Skeletal muscle satellite cell (primary cell): ENCODE results near the gene DLL3.

Experiments used
- H3K27me3 ChIP-seq: 2 replicates; pipeline ENCODE4 v1.7.0; 2013; ENCODE audit warnings: low read length; ENCODE audit not compliant: control insufficient read depth, insufficient read depth
- H3K36me3 ChIP-seq: 2 replicates; pipeline ENCODE4 v1.7.0; 2013; ENCODE audit warnings: mild to moderate bottlenecking, control low read depth, low read length; ENCODE audit not compliant: insufficient read depth
- H3K4me1 ChIP-seq: 2 replicates; pipeline ENCODE4 v1.7.0; 2013; ENCODE audit warnings: low read length; ENCODE audit not compliant: control insufficient read depth, insufficient read depth
- H3K4me2 ChIP-seq: 2 replicates; pipeline ENCODE4 v1.7.0; 2013; ENCODE audit warnings: mild to moderate bottlenecking, low read length
- H3K4me3 ChIP-seq: 2 replicates; pipeline ENCODE4 v1.7.0; 2013; ENCODE audit warnings: low read length
- H3K9ac ChIP-seq: 2 replicates; pipeline ENCODE4 v1.7.0; 2013; ENCODE audit warnings: mild to moderate bottlenecking, low read depth, low read length, moderate library complexity
- H3K9me3 ChIP-seq: replicated peaks from 2 replicates; pipeline ENCODE4 v1.7.0; 2013; ENCODE audit warnings: mild to moderate bottlenecking, control low read depth, low read length

The DLL3 gene

DNA sequence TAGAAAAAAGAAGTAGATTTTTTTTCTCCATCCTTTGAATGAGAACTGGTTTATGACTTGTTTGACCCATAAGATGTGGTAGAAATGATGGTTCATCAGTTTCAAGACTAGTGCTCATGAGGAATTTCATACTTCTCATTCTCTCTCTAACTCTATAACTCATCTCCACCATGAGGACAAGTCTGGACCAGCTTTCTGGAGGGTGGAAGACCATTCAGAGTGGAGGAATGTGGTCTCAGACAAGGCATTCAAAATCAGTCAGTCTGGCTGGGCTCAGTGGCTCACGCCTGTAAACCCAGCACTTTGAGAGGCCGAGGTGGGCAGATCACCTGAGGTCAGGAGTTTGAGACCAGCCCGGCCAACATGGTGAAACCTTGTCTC, 44.7 kb downstream of the DLL3 start:
- Histone ChIP-seq H3K9ac (no peak overlapping the region), H3K27me3 (peaks cover 38% of the 10 kb centered on the region), H3K9me3 (no peaks in the 10 kb centered on the region), H3K4me2 (no peak overlapping the region), H3K4me1 (peaks cover 12% of the 10 kb centered on the region), H3K4me3 (no peak overlapping the region), H3K36me3 (no peaks in the 10 kb centered on the region)

DNA sequence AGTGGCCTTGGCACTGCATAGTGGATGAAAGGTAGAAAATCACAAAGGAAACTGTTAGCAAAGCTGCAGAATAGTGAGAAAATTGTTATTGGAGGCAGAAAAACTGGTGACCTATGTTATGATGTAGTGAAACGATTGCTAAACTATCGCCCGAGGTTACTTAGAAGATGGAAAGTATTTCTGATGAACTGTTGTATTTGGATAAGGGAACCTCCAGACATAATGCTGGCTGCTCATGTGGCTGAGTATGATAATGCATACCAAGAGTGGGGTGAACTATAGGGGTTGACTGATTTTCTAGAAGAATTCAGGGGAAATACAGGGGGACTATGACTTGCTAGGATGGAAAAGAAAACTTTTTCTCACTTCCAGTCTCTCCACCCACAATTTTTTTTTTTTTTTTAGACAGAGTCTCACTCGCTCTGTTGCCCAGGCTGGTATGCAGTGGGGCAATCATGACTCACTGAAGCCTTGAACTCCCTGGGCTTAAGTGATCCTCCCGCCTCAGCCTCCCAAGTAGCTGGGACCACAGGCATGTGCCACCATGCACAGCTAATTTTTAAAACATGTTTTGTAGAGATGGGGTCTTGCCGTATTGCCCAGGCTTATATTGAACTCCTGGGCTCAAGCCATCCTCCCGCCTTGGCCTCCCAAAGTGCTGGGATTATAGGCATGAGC, 45.6 kb downstream of the DLL3 start:
- Histone ChIP-seq H3K9ac (no peak overlapping the region), H3K9me3 (no peaks in the 10 kb centered on the region), H3K4me2 (no peak overlapping the region), H3K4me3 (no peak overlapping the region), H3K4me1 (peaks cover 5% of the 10 kb centered on the region), H3K27me3 (peaks cover 40% of the 10 kb centered on the region), H3K36me3 (no peaks in the 10 kb centered on the region)

DNA sequence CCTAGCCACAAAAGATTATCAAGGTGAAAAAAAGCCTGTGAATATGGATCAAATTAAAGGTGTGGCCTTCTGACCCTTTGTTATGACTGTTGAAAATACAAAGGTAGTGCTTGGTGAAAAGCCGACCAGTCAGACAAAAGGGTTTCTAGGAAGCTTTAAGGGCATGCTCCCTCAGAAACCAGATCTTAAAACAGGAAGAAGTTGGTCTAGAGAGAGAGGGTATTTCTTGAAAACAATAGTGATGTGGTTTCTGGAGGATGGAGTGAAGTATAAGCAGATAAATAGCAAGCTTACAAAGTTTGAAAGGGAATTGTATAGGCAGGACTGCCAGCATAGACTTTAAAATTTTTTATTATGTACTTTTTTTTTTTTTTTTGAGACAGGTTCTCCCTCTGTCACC, 46.2 kb downstream of the DLL3 start:
- H3K27me3 ChIP-seq: peaks cover 44% of the 10 kb centered on the region
- no peak overlapping the region for H3K4me2 ChIP-seq
- H3K36me3 ChIP-seq: no peaks in the 10 kb centered on the region
- peaks cover 5% of the 10 kb centered on the region for H3K4me1 ChIP-seq
- H3K9ac ChIP-seq: no peak overlapping the region
- no peaks in the 10 kb centered on the region for H3K9me3 ChIP-seq
- H3K4me3 ChIP-seq: no peak overlapping the region

GRCh38 chr19:39546599-39546998, 47.9 kb downstream of the DLL3 start:
- no peak overlapping the region for H3K9ac ChIP-seq
- H3K36me3 ChIP-seq: no peaks in the 10 kb centered on the region
- no peaks in the 10 kb centered on the region for H3K9me3 ChIP-seq
- peaks cover 49% of the 10 kb centered on the region for H3K27me3 ChIP-seq
- H3K4me1 ChIP-seq: no peaks in the 10 kb centered on the region
- no peak overlapping the region for H3K4me3 ChIP-seq
- no peak overlapping the region for H3K4me2 ChIP-seq

GRCh38 chr19:39550197-39550596, 51.5 kb downstream of the DLL3 start:
- Histone ChIP-seq H3K36me3 (no peaks in the 10 kb centered on the region), H3K27me3 (peaks cover 47% of the 10 kb centered on the region), H3K4me3 (no peak overlapping the region), H3K9me3 (no peaks in the 10 kb centered on the region), H3K9ac (no peak overlapping the region), H3K4me1 (no peaks in the 10 kb centered on the region), H3K4me2 (no peak overlapping the region)

DNA sequence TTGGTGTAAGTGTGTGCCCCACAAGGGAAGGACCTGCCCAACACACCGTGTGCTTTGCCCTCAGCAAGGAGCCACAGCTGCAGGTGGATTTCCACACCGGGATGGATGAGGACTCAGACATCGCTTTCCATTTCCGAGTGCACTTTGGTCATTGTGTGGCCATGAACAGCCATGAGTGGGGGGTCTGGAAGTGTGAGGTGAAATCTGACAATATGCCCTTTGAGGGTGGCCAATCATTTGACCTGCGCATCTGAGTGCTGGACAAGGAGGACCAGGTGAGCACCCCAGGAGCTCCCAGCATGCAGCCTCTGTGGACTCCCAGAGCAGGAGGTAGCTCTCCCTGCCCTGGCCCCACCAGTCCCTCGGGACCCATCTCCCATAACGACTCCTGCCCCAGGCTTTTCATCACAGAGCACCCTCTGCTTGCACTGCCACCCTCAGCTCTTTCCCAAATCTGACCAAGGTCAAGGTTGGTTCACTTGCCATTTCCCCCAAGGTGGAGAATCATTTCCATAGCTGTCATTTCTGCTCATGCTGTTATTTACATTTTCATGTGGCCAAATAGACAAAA, 54.4 kb downstream of the DLL3 start:
- no peak overlapping the region for H3K9ac ChIP-seq
- H3K4me1 ChIP-seq: no peaks in the 10 kb centered on the region
- no peaks in the 10 kb centered on the region for H3K36me3 ChIP-seq
- H3K4me3 ChIP-seq: no peak overlapping the region
- no peaks in the 10 kb centered on the region for H3K9me3 ChIP-seq
- no peak overlapping the region for H3K4me2 ChIP-seq
- peaks cover 34% of the 10 kb centered on the region for H3K27me3 ChIP-seq

DNA sequence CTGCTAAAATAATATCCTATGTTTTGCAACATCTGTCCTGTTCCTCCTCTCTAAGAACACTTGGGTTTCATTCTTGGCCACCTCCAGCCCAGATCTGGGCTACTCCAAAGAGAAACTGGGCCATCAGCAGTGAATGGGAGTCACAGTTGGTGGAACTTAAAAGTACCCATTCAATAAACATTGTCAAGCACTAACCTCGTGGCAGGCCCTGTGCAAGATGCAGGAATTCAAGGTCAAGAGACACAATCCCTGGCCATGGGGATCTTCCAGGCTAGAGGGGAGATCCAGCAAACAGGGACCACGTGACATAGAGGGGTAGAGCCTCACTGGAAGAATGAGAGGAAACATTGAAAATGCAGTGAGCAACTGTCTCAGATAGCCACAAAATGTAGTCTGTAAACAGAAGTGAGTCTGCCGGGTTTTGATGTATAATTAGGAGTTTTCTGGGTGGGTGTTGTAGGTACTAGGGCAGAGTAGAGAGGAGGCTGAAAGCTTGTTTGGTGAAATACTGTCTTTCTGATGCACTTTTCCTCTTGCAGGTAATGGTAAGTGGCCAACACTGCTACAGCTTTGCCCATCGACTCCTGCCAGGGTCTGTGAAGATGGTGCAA, 56.1 kb downstream of the DLL3 start:
- Histone ChIP-seq H3K9me3 (no peaks in the 10 kb centered on the region), H3K36me3 (no peaks in the 10 kb centered on the region), H3K4me2 (no peak overlapping the region), H3K27me3 (peaks cover 30% of the 10 kb centered on the region), H3K4me1 (no peaks in the 10 kb centered on the region), H3K9ac (no peak overlapping the region), H3K4me3 (no peak overlapping the region)

GRCh38 chr19:39555883-39556282, 57.1 kb downstream of the DLL3 start:
- H3K4me1 ChIP-seq: no peaks in the 10 kb centered on the region
- H3K27me3 ChIP-seq: peaks cover 24% of the 10 kb centered on the region
- H3K9ac ChIP-seq: no peak overlapping the region
- no peak overlapping the region for H3K4me2 ChIP-seq
- no peaks in the 10 kb centered on the region for H3K36me3 ChIP-seq
- no peaks in the 10 kb centered on the region for H3K9me3 ChIP-seq
- no peak overlapping the region for H3K4me3 ChIP-seq
